H4 (cell line): ENCODE results near the gene RC3H2. TPM values are rescaled to one million over a fixed set of nuclear protein-coding genes. Genes with fewer than 3 reads are reported as not detected.
A peak's percentile ranks its signal among the peaks of the same experiment; 100 is the strongest.

Experiments used
- DNase-seq: peaks from one replicate; pipeline ENCODE4 v3.0.0-alpha.2; 2015; ENCODE audit warnings: low spot score
- total RNA-seq: library from RNA; depleted of rRNA; stranded (reverse); fragments of >200 nt; shearing (Covaris generic); gene quantifications from 2 replicates; pipeline ENCODE4 v1.2.3, GENCODE V29; 2014; rRNA removed

RC3H2 gene, protein sequence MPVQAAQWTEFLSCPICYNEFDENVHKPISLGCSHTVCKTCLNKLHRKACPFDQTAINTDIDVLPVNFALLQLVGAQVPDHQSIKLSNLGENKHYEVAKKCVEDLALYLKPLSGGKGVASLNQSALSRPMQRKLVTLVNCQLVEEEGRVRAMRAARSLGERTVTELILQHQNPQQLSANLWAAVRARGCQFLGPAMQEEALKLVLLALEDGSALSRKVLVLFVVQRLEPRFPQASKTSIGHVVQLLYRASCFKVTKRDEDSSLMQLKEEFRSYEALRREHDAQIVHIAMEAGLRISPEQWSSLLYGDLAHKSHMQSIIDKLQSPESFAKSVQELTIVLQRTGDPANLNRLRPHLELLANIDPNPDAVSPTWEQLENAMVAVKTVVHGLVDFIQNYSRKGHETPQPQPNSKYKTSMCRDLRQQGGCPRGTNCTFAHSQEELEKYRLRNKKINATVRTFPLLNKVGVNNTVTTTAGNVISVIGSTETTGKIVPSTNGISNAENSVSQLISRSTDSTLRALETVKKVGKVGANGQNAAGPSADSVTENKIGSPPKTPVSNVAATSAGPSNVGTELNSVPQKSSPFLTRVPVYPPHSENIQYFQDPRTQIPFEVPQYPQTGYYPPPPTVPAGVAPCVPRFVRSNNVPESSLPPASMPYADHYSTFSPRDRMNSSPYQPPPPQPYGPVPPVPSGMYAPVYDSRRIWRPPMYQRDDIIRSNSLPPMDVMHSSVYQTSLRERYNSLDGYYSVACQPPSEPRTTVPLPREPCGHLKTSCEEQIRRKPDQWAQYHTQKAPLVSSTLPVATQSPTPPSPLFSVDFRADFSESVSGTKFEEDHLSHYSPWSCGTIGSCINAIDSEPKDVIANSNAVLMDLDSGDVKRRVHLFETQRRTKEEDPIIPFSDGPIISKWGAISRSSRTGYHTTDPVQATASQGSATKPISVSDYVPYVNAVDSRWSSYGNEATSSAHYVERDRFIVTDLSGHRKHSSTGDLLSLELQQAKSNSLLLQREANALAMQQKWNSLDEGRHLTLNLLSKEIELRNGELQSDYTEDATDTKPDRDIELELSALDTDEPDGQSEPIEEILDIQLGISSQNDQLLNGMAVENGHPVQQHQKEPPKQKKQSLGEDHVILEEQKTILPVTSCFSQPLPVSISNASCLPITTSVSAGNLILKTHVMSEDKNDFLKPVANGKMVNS
- total RNA-seq: 16.4 and 28.7 TPM in 2 replicates

- DNase-seq: peak; percentile 99
These were observed at the start of gene RC3H2 for GRCh38 chr9:122904823-122905710. Gene RC3H2, minus strand, starts transcription at chr9:122905359. Its CDS starts 7,850 bp downstream, at chr9:122897509.

DNA sequence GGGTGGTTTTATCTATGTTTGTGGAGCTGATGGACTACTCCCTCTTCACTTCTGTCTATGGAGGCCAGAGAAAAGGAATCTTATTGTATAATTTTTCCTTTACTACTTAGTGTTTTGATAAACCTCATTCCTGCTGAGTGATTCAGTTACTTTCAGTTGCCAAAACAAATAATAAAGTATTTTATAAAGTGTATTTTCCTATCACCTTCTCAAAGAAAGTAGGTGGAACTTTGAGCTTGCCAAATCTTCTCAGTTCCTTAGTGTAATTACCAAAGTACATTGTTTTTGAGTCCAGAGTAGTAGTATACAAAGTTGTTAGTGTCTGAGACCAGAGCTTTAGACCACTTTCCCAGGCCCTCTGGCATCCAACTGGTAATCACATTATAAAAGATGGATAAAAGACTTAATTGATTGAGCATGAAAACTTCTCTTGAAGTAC is 49.1 kb upstream of the RC3H2 start:
- no peak for DNase-seq

DNA sequence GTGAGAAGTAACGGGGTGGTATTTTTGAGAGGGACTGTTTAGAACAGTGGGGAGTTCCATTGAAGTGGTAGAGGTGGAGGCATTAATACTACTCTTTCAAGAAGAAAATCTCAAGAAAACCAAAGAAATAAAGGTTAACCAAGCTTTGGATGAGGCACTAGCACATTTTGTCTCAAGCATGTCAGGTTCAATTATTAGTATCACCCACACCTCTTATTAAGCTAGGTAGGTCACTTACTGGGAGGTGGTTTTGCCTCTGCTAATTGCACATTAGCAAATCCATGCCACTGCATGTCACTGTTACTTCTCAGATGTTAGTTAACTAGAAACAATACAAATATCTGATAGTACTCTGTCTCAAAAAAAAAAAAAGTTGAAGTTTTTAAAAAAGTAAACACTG is 45.9 kb upstream of the RC3H2 start:
- no peak for DNase-seq

- no peak for DNase-seq
These were observed 45.1 kb upstream of the RC3H2 start for GRCh38 chr9:122950263-122950662.

GRCh38 chr9:122949696-122950095 is 44.5 kb upstream of the RC3H2 start:
- DNase-seq: no peak

DNA sequence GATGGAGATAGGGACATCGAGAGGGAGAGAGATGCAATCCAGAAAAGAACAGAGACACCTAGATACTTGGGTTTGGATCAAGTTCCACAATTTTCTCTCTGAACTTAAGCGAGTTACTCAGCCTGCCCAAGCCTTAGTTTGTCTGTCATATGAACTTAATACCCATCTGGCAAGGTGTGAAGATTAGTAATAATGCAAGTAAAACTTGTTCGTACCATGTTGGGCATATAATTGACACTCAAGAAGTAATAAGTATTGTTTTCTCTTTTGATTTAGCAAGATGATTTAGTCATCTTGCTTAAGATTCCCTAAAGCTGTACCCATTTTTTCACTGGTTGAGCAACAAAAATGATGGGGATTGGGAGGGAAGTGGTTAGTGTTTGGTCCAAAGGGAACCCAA is 43.2 kb upstream of the RC3H2 start:
- no peak for DNase-seq

DNA sequence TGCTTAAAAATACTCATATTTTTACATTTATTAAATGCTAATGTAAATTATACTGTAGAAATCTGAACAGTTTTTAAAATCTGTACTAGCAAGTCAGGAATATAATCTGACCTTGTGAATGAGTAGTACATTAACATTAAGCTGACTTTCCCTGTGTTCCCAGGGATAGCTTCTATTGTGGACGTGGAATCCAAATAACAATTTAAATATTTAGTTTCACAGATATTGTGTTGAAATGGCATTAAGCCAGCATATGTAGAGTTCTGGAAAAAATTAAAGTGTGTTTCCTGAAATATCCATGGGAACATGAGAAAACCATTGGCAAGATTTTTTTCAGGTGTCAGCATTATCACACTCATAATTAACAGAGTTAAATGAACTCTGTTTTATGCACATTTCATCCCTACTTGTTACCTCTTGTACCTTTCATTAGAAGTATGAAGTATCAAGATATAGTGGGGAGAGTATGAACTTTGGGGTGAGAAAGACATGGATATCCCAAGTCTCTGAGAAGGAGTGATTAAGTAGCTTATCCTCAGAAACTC is 41.4 kb upstream of the RC3H2 start:
- DNase-seq: no peak

DNA sequence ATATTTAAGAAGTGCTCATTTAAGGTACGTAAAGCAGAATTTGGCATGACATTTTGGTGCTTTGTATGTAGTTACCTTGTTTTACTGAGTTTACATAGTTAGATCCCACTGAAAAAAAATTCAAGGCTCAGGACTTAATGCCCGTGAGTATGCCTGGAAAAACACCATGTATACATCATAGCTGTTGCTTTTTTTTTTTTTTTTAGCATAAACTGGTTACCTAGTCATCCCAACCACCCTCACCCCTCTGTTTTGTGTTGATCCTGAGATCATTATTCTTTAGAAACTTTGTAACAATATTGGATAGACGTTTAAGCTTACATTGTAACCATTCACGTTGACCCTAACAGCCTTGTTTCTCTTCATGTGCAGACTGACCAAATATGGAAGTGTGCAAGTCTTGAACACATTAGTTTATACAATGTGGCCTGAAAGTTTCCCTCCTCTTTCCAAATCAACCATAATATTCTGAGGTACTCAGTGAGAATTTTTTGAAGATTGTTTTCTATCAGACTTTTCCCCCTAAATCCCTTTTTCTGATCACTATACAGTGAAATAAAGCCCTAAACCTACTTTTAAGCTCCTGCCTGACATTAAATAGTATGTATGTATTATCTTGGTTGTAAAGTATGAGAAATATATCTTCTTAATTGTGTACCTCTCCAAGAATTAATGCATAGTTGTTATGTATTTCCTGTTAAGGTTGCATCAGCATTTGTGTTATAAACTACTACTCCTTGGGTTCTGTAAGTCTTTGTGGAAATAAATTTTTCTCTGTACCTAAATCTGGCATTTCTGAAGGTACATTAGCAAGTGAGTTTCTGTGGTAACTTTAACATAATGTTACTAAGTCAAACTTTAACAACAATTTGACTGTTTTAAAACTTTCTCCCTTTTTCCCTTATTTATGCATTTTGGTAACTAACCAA is 40.1 kb upstream of the RC3H2 start:
- DNase-seq: no peak

GRCh38 chr9:122941582-122942234 is 36.5 kb upstream of the RC3H2 start:
- DNase-seq: peak; percentile 8

- DNase-seq: peak; percentile 97
These were observed 35.8 kb upstream of the RC3H2 start, which contains the start of gene RABGAP1 for GRCh38 chr9:122940749-122941581. Gene RABGAP1, plus strand, starts transcription at chr9:122941020. Its CDS starts 16,040 bp downstream, at chr9:122957060.

- no peak for DNase-seq
These were observed 35.2 kb upstream of the RC3H2 start for GRCh38 chr9:122940454-122940748.

DNA sequence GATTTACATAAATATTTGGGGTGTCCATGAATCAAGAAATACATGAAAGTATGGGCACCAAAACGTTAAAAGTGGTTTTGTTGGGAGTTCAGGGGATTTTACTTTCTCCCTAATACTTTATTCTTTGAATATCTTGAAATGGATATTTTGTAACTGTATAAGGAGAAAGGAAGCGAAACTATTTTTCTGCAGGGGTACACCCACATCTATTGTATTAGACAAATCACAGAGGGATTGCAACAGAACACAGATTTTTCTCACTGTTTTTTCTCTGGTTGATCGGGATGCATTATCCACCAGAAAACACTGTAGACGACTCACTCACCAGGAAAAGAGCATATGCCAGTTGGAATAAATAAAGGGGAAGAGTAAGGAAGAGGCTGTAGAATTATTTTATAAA is 34.4 kb upstream of the RC3H2 start:
- no peak for DNase-seq

DNA sequence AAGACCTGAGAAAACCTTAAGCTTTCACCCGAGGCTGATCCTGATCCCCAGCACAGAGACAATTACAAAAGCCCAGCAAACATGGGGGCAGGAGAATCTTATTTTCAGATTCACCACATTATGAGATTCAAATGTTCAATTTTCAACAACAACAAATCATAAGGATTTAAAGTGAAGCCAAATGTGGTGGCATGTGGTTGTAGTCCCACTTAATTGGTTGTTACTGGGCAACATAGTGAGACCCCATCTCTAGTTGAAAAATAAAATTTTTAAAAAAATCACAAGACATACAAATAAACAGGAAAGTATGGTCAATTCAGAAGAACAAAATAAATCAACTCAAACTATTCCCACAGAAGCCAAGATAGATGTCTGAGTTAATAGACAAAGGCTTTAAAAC is 31.7 kb upstream of the RC3H2 start:
- no peak for DNase-seq

- DNase-seq: no peak
These were observed 31.3 kb upstream of the RC3H2 start for GRCh38 chr9:122936464-122936863.

DNA sequence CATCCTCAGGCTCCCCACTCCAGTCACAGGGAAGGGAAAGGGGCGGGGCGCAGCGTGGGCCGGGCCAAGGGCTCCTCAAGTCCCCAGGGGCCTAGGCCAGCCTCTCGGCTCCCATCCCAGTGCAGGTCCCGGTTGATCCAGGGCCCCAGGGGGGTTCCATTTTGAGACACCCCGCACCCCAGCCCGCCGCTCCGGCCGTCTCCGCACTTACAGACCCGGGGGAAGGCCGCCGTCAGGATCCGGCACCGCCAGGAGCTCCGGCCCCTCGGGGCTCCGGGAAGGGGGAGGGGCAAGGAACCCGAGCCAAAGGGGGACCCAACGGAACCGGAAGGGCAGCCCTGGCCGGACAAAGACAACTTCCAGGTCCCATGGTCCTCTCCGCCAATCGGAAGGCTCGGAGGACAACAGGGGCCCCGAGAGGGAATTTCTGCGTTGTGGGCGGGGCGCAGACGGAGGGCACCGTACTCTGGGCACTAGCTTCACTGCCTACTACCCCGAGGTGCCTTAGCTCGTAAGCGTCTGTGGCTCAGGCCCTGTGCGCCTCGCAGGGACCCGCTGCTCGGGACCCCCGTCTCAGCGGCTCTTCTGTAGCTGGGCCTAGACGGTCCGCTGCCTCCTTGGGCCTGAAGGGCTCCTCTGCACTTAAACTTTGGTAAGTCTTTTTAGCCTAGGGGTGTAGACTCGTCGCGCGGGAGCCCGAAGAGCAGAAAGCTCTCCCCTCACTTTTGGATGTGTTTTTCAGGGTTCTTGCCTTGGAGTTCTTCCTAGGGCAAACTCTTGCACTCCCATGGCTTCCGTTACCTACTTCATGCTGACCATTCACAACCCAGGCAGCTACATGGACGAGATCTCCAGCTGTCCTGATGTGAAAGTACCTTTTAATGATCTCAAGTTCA is 26.3 kb upstream of the RC3H2 start, which contains the start of gene ZBTB26:
ZBTB26 (minus strand) TSS at position 287 of the 896 bp plus-strand sequence. CDS start 11,578 bp downstream, outside the sequence.
- DNase-seq: peak; percentile 90

DNA sequence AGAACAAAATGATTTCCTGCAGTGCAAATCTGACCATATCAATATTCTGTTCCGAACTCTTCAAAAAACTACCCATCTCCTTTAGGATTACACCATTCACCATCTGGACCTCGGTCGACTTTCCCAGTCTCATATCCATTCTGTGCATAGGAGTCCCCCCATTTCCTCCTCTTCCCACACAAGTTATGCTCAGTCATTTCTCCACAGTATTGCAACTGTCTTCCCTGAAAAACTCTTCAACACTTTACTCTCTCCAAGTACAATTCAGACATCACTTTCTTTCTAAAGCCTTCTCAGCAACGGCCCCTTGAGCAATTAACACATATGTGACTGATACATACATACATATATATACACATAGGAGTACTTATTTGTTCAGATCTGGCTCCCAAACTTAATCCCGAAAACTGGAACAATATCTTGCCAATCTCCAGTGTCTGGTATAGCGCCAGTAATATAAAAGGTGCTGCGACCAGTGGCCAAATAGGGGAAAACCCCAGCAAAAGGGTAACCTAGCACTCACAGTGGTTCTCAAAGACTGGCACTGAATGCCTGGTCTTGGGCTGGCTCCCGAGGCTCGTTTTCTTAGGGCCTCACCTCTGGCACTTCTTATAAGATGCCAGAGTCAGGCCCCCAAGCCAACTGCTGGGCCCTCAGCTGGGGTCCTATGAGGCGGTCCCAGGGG is 25.5 kb upstream of the RC3H2 start:
- no peak for DNase-seq
